ENCODE results near the gene PRKG1. TPM values are rescaled to one million over a fixed set of nuclear protein-coding genes. Genes with fewer than 3 reads are reported as not detected.

PRKG1 gene
- total and polyA plus RNA-seq, 2 donors (not counting 1 experiment from before 2014, with no cell fraction given) = 45.8 to 71.8 TPM

DNA sequence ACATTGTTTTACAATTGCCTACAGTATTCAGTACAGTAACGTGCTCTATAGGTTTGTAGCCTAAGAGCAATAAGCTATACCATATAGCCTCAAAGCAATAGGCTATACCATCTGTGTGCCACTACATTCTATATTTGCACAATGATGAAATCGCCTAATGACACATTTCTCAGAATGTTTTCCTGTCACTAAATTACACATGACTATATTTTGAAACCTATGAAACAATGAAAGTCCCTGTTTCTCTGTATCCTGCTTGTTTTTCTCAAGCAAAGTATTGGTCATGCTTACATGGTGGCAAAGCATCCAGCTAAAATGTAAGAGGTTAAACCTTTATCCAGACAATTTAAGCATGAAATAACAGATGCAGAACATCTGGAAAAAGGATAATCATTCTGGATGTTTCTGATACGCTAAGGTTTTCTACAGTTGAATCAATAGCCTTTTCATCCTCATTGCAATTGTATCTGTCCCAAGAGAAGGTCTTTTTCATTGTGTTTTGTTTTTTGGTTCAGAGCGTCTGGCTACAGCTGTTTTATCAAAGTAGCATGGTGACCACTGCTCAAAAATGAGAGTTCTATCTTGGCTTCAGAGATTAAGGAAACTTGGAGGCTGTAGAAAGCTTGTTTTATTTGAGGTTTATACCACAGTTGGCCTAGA, 543.4 kb downstream of the PRKG1 start:
- Histone ChIP-seq H3K36me3 (ENCODE audit: control insufficient read depth, insufficient read depth, low read length) (no peaks in the 10 kb centered on the region), H3K4me2 (ENCODE audit: extremely low read depth, insufficient read depth, low read length) (no peak overlapping the region), H3K9ac (ENCODE audit: insufficient read depth, low read length) (no peak overlapping the region), H4K20me1 (ENCODE audit: control insufficient read depth, extremely low read depth, insufficient read depth, low read length) (no peaks in the 10 kb centered on the region), H3K4me3 (replicated peaks in 1 of 4; ENCODE audit: control extremely low read depth in 1 of 4, insufficient read depth in 1 of 4, low read depth in 3 of 4, low read length in 4 of 4) (no peak overlapping the region), H3K4me1 (ENCODE audit: control insufficient read depth, extremely low read depth, insufficient read depth, low read length) (no peaks in the 10 kb centered on the region), H3K9me3 (ENCODE audit: control insufficient read depth, insufficient read depth, low read depth, low read length) (no peaks in the 10 kb centered on the region), H3K27me3 (ENCODE audit: control insufficient read depth, insufficient read depth, low read length) (no peaks in the 10 kb centered on the region), H3K79me2 (ENCODE audit: control insufficient read depth, insufficient read depth, low read length) (no peaks in the 10 kb centered on the region), H2AFZ (ENCODE audit: low read length) (no peak overlapping the region), H3K27ac (ENCODE audit: insufficient read depth, low read length) (no peak overlapping the region)
- TF ChIP-seq EZH2 (IDR thresholded peaks at IDR 0.05; ENCODE audit: low read length, missing control alignments) = no peak
- TF ChIP-seq, protein P1, sequence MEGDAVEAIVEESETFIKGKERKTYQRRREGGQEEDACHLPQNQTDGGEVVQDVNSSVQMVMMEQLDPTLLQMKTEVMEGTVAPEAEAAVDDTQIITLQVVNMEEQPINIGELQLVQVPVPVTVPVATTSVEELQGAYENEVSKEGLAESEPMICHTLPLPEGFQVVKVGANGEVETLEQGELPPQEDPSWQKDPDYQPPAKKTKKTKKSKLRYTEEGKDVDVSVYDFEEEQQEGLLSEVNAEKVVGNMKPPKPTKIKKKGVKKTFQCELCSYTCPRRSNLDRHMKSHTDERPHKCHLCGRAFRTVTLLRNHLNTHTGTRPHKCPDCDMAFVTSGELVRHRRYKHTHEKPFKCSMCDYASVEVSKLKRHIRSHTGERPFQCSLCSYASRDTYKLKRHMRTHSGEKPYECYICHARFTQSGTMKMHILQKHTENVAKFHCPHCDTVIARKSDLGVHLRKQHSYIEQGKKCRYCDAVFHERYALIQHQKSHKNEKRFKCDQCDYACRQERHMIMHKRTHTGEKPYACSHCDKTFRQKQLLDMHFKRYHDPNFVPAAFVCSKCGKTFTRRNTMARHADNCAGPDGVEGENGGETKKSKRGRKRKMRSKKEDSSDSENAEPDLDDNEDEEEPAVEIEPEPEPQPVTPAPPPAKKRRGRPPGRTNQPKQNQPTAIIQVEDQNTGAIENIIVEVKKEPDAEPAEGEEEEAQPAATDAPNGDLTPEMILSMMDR (conservative IDR thresholded peaks at IDR 0.05 in 1 of 2, IDR thresholded peaks at IDR 0.05 in 1 of 2; ENCODE audit: low read depth in 1 of 2, low read length in 2 of 2) = no peak
- no peak for DNase-seq (ENCODE audit: low read depth in 2 of 2)

DNA sequence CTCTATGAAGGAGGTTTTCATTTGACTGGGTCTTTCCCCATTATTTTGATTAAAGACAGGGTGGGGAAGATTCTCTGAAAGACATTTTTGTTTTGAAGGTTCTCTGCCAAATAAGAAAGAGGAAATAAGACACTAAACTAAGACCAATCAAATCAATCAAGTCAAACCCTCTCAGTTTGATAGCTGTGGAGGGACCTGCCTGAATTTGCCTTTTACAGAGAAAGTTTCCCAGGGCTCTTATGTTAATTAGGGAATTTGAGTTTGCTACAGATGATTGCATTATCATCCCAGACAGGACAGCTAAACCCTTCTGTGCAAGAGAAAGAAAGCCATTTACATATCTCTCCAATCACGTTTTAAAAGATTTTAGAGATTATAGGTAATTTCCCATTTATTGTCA, 545.1 kb downstream of the PRKG1 start:
- H3K79me2 ChIP-seq (ENCODE audit: control insufficient read depth, insufficient read depth, low read length) = no peaks in the 10 kb centered on the region
- no peak overlapping the region for H3K4me3 ChIP-seq (replicated peaks in 1 of 4; ENCODE audit: control extremely low read depth in 1 of 4, insufficient read depth in 1 of 4, low read depth in 3 of 4, low read length in 4 of 4)
- no peak overlapping the region for H3K9ac ChIP-seq (ENCODE audit: insufficient read depth, low read length)
- no peaks in the 10 kb centered on the region for H4K20me1 ChIP-seq (ENCODE audit: control insufficient read depth, extremely low read depth, insufficient read depth, low read length)
- no peak overlapping the region for H3K27ac ChIP-seq (ENCODE audit: insufficient read depth, low read length)
- no peaks in the 10 kb centered on the region for H3K27me3 ChIP-seq (ENCODE audit: control insufficient read depth, insufficient read depth, low read length)
- H2AFZ ChIP-seq (ENCODE audit: low read length) = no peak overlapping the region
- DNase-seq (ENCODE audit: low read depth in 2 of 2) = no peak
- H3K4me2 ChIP-seq (ENCODE audit: extremely low read depth, insufficient read depth, low read length) = no peak overlapping the region
- TF ChIP-seq, protein P1 (conservative IDR thresholded peaks at IDR 0.05 in 1 of 2, IDR thresholded peaks at IDR 0.05 in 1 of 2; ENCODE audit: low read depth in 1 of 2, low read length in 2 of 2) = no peak
- no peak for TF ChIP-seq EZH2 (IDR thresholded peaks at IDR 0.05; ENCODE audit: low read length, missing control alignments)
- H3K4me1 ChIP-seq (ENCODE audit: control insufficient read depth, extremely low read depth, insufficient read depth, low read length) = no peaks in the 10 kb centered on the region
- no peaks in the 10 kb centered on the region for H3K9me3 ChIP-seq (ENCODE audit: control insufficient read depth, insufficient read depth, low read depth, low read length)
- no peaks in the 10 kb centered on the region for H3K36me3 ChIP-seq (ENCODE audit: control insufficient read depth, insufficient read depth, low read length)

DNA sequence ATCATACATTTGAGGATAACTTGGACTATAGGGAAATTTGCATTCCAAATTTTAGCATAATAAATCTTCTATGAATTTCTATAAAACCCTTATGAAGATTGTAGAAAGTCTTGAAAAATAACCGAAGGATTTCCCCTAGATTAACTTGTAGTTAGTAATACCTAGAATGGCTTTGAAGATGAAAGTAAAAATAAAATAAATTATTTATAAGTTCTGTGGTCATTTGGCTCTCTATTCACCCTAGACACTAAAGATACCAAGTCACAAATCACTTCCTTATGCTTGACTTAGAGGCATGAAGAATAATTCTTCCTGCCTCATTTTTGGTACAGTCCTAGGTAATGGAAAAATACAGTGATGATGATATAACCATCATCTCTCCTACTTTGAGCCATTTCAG, 545.8 kb downstream of the PRKG1 start:
- Histone ChIP-seq H3K9me3 (ENCODE audit: control insufficient read depth, insufficient read depth, low read depth, low read length) (no peaks in the 10 kb centered on the region), H3K4me2 (ENCODE audit: extremely low read depth, insufficient read depth, low read length) (no peak overlapping the region), H4K20me1 (ENCODE audit: control insufficient read depth, extremely low read depth, insufficient read depth, low read length) (no peaks in the 10 kb centered on the region), H3K27me3 (ENCODE audit: control insufficient read depth, insufficient read depth, low read length) (no peaks in the 10 kb centered on the region), H2AFZ (ENCODE audit: low read length) (no peak overlapping the region), H3K27ac (ENCODE audit: insufficient read depth, low read length) (no peak overlapping the region), H3K4me1 (ENCODE audit: control insufficient read depth, extremely low read depth, insufficient read depth, low read length) (no peaks in the 10 kb centered on the region), H3K9ac (ENCODE audit: insufficient read depth, low read length) (no peak overlapping the region), H3K4me3 (replicated peaks in 1 of 4; ENCODE audit: control extremely low read depth in 1 of 4, insufficient read depth in 1 of 4, low read depth in 3 of 4, low read length in 4 of 4) (no peak overlapping the region), H3K36me3 (ENCODE audit: control insufficient read depth, insufficient read depth, low read length) (no peaks in the 10 kb centered on the region), H3K79me2 (ENCODE audit: control insufficient read depth, insufficient read depth, low read length) (no peaks in the 10 kb centered on the region)
- DNase-seq (ENCODE audit: low read depth in 2 of 2) = no peak
- TF ChIP-seq, protein P1 (conservative IDR thresholded peaks at IDR 0.05 in 1 of 2, IDR thresholded peaks at IDR 0.05 in 1 of 2; ENCODE audit: low read depth in 1 of 2, low read length in 2 of 2) = no peak
